ENCODE measurements around the gene MEGF6.
"Not testable (repeated sequence)": the region's sequence is repeated elsewhere in the genome, so short reads cannot be mapped to it uniquely, and the experiment has no call there.

MEGF6 gene

DNA sequence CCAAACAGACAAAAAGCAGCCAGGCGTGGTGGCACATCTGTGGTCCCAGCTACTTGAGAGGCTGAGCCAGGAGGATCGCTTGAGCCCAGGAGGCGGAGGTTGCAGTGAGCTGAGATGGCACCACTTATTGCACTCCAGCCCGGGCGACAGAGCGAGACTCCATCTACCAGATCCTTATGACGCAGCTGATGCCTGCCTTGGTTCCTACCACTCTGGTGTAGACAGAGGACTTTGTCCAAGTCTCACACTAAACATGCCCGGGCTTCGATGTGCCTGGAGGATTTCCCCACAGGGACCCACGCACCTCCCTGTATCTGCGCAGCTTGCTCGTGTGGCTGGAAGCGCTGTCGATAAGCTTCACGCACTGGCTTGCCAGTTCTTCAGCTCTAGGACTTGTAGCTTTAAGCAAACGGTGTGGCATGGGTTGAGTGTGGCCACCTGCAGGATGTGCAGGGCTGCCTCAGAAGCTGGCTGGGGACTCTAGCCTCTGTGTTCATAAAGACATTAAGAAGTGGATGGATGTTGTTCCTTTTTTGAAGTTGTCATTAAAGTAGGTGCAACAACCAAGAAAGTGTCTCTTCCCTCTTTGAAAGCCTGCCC is 18.4 kb upstream of the MEGF6 start:
- no peak for DNase-seq

GRCh38 chr1:3628445-3628844 is 17.1 kb upstream of the MEGF6 start:
- DNase-seq = no peak

DNA sequence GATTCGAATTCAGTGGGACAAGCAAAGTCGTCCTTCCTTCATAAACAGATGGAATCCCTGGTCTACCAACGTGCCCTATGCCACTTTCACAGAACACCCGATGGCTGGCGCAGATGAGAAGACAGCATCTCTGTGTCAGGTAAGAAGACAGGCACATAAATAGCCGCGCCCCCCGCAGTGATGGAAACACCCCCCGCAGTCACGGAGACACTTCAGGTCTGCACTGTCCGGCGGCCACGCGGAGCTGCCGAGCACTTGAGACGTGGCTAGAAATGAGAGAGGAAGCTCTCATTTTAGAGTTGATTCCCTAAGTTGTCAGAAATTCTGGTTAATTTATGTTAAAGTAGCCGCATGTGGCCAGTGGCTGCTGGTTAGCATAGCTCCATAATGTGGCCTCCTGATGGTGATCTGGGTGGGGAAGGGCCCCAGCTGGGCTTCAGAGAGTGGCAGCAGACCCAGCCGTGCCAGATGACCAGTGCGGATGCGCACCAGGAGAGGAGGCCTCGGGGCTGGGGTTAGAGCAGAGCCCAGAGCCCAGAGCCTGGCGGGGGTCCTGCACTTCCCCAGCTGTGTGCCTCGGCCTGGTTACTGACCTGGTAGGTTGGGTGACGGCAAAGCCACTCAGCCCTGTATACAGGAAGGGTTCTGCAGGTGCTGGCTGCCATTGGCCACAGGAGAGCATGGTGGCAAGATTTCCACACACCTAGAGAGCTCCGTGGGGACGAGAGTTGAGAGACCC is 16.4 kb upstream of the MEGF6 start:
- no peak for DNase-seq

- DNase-seq = no peak
Observed at GRCh38 chr1:3626025-3626424, 14.7 kb upstream of the MEGF6 start.

DNA sequence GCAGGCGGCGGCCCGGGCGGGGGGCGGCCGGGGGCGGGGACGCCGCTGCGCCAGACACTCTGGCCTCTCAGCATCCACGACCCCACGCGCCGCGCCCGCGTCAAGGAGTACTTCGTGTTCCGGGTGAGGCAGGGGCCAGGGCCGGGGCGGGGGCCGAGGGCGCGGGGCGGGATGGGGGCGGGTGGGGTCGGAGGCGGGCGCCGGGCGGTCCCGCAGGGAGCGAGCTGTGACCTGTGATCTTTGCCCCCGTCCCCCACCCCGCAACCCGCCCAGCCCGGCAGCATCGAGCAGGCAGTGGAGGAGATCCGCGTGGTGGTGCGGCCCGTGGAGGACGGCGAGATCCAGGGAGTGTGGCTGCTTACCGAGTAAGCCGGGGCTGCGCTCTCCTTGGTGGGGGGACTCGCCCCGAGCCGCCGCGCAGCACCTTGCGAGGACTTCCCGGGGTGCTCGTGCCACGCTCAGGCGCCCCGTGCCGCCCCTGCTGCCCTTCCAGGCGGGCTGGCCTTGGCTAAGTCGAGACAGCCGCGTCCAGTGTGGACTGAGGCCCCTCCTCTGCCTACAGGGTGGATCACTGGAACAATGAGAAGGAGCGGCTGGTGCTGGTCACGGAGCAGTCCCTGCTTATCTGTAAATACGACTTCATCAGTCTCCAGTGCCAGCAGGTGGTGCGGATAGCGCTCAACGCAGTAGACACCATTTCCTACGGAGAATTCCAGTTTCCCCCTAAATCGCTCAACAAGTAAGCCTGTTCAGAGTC is 14.0 kb upstream of the MEGF6 start:
- no peak for DNase-seq

- peak; percentile 98 for DNase-seq
Observed at GRCh38 chr1:3624200-3625136, 13.2 kb upstream of the MEGF6 start, which contains the start of gene TPRG1L. TPRG1L (plus strand) TSS chr1:3625015; CDS start chr1:3625073, 58 bp downstream.

DNA sequence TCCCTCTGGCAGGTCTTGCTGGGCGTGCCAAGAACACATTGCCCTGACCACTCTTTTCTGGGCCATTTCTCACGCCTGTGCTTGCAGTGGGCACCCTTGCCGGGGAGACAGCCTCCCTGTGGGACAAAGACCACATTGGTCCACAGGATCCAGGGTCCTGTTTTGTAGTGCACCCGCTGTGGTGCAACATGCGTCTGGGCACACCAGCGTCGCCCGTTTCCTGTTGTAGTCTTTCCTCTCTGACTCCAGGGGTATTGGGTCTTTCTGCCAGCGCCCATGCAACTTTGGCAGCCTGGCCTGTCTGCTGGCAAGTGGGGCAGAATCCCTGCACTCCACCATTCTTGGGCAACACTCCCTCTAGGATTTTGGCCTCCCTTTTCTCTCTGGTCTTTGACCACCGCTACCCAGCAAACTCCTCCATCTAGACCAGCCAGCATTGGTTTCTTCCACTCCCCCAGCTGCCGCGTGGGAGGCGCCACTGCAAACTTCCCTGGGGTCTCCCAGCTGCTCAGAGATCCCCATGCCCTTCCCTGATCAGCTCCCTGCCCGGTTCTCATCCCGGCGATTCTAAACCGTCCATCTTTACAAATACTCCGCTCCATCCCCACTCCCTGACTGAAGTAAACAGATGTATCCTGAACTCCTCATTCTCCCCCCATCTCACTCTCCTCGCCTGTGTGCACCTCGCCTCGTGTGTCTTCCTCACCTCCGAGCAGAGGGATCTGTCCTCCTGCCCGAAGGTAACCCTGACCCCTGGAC is 12.3 kb upstream of the MEGF6 start:
- no peak for DNase-seq

- not testable (repeated sequence) for DNase-seq
Observed at GRCh38 chr1:3622102-3622501, 10.8 kb upstream of the MEGF6 start.

DNA sequence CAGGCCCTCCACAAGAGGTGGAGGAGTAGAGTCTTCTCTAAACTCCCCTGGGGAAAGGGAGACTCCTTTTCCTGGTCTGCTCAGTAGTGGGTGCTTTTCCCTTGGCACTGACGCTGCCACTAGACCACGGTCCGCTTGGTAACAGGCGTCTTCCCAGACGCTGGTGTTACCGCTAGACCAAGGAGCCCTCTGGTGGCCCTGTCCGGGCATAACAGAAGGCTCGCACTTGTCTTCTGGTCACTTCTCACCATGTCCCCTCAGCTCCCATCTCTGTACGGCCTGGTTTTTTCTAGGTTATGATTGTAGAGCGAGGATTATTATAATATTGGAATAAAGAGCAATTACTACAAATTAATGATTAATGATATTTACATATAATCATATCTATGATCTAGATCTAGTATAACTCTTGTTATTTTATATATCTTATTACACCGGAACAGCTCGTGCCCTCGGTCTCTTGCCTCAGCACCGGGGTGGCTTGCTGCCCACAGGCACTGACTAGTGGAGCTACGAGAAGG is 9.9 kb upstream of the MEGF6 start:
- DNase-seq = not testable (repeated sequence)

- DNase-seq = no peak
Observed at GRCh38 chr1:3620708-3621107, 9.4 kb upstream of the MEGF6 start.

- DNase-seq = no peak
Observed at GRCh38 chr1:3618881-3619671, 7.8 kb upstream of the MEGF6 start.

DNA sequence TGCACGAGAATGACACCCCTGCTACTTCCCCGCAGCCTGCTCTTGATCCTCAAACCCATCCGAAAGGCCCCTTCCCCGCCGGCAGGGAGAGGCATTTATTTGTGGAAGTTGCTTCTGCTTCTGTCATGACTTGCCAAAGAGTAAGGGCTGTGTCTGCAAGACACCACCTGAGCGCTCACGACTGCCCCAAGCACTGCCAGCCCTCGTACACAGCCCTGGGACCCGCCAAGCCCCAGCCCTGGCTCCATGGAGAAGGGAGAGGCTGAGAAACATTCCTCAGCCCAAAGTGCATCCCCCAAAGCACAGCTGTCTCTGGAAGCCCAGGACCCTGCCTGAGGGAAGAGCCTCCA is 7.2 kb upstream of the MEGF6 start:
- DNase-seq = no peak

GRCh38 chr1:3617806-3618345 is 6.6 kb upstream of the MEGF6 start:
- no peak for DNase-seq

DNA sequence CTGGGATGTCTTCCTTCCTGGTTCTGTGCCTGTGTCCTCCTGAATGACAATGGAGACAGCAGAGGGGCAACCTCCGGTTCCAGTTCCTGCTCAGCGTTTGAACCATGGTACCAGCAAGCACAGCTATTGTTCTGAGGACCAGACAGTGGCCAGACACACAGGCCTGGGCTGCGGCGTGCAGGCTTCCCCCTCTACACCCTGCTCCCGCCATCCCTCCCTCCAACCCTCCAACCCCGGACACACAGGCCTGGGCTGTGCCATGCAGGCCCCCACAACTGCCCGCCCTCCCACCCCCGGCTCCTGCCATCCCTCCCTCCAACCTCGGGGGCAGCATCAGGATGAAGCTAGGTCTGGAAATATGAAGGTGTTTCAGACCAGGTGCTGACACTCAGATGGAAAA is 5.6 kb upstream of the MEGF6 start:
- DNase-seq = no peak

GRCh38 chr1:3614755-3615742 is 3.7 kb upstream of the MEGF6 start:
- DNase-seq = no peak

DNA sequence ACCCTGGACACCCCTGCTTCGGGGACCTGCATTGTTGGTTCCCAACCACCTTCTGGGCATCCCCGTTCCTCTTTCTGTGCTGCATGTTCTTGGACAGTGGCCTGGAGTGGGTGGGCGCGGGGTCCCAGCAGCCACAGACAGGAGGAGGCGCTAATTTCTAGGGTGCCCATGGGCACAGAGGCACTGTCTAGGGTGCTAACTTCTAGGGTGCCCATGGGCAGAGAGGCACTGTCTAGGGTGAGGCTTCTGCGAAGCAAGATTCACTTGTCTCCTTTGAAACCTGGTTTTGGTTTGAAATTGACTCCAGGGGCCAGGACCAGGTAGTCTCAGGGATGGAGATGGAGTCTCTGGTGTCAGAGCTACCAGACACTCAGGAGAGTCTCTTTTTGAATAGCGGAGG is 815 bp upstream of the MEGF6 start:
- DNase-seq = no peak

DNA sequence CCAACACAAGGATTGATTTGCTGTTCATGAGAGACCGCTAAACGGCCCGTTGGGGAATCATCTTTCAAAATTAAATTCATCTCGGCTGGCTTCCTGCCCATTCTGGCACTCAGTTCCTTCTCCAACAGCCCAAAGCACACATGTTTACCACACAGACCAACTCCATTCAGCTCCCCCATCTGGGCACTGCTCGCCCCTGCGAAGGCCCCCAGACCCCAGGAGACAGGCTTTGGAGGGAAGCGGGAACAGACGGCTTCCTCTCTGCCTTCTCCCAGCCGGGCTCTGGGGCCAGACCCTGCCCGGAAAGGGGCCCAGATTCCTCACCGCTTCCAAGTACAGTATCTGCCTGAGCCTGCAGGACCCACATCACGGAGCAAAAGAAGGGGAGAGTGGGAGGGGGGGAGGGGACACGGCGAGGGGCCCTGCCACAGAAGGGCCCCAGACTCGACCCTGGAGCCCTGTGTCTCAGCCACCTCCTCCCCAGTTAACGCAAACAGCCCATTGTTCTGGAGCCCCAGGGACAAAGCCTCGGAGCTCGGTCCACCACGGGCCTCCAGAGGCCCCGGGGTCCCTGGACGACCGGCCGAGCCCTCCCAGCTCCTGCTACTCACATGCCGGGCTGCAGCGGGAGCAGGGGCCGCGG is 660 bp downstream of the MEGF6 start:
- DNase-seq = no peak

- DNase-seq = no peak
Observed at GRCh38 chr1:3609769-3610526, 1.4 kb downstream of the MEGF6 start.

All from activated gamma-delta T cell (primary cell).